ENCODE results near the gene KNSTRN. TPM values are rescaled to one million over a fixed set of nuclear protein-coding genes. Genes with fewer than 3 reads are reported as not detected.

Gene KNSTRN
- total RNA-seq, 5 donors from 2014 or later (not counting 1 experiment from before 2014, with no cell fraction given), result 3.8 to 8.0 (median 6.2) TPM

DNA sequence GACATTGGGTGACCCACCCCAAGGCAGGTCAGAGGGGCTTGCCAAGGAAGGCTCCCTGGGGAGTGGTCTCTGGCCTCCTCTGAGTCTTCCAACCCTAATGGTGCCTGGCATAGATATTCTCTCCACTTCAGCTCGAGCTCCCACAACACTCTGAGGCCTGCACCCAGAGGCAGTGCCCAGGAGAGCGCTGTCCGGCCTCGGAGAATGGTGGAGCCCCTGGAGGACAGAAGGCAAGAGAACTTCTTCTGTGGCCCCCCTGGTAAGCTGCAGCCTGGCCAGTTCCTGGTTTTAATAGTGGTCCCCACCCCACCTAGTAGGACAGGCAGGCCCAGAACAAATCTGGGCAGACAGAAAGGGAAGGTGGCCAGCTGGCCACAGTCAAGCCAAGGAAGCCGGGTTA, 17.5 kb upstream of the KNSTRN start:
- no peaks in the 10 kb centered on the region for H3K27me3 ChIP-seq (replicated peaks in 1 of 2; ENCODE audit: control insufficient read depth in 2 of 2, extremely low read depth in 1 of 2, insufficient read depth in 2 of 2, low read length in 1 of 2)
- Mint-ChIP-seq H3K27ac (no peak overlapping the region), H3K27me3 (no peaks in the 10 kb centered on the region), H3K36me3 (peaks cover 17% of the 10 kb centered on the region), H3K9me3 (no peaks in the 10 kb centered on the region), H3K4me1 (peaks cover 18 to 30% (median 28%) of the 10 kb centered on the region in 3 donors), H3K4me3 (peak overlapping the region in 1 of 3 donors; percentile 87)
- no peak overlapping the region for H3K4me3 ChIP-seq (ENCODE audit: control insufficient read depth in 1 of 2, extremely low read depth in 1 of 2, low read length in 1 of 2)
- peaks cover 8 to 48% of the 10 kb centered on the region in 2 experiments for H3K4me1 ChIP-seq (ENCODE audit: control insufficient read depth in 1 of 2, extremely low read depth in 1 of 2, insufficient read depth in 2 of 2, low read length in 2 of 2)
- no peak overlapping the region for H3K27ac ChIP-seq (ENCODE audit: low read length)
- WGBS (ENCODE audit: insufficient coverage), result 100% methylated on average over 4 of the region's 5 CpGs
- DNase-seq (no peak), ATAC-seq (replicated peaks in 1 of 4) (no peak)
- H3K9me3 ChIP-seq, result no peaks in the 10 kb centered on the region
- CTCF ChIA-PET, result interaction anchor here in 1 of 2 donors (0.9 kb wide), 1 partner anchor 25 kb away, joined by 3 read pairs; no protein-coding TSS in a partner anchor
- POLR2A ChIA-PET, result no interaction called here
- peaks cover 2 to 6% of the 10 kb centered on the region in 2 donors for H3K36me3 ChIP-seq (ENCODE audit: control insufficient read depth in 2 of 2, extremely low read depth in 1 of 2, insufficient read depth in 1 of 2, low read length in 1 of 2)

DNA sequence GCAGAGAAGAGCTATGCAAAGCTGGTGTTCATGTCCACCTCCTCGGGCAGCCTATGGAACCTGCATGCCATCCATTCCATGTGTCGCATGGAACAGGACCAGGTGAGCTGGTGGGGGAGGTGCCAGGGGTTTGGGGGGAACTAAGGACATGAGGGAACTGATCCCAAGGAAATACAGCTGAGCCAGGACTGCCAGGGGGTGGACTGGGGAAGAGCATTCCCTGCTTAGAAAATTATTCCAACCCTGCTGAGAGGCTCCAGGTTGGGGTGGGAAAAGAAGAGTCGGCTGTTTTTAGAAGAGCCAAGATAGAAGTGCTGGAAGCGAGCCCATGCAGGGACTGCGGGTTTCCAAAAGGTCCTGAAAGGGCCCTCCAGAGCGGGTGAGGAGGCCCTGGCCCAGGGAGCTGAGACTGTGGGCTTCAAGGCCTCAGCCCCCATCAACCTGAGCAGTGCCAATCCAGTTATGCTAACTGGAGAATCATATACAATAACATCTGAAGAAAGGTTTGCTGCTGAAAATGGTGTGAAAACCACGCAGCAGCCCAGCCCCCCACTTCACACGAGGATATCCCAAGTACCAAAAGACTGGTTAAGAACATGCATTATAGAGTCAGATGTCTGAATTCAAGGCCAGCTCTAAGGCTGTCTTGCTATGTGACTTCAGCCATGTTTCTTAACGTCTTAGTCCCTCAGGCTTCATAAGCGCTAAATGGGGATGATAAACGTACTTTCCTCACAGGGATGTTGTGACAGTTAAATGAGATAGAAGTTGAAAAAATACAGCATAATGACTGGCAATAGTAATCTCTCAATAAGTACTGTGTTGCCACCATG, 16.7 kb upstream of the KNSTRN start:
- H3K9me3 ChIP-seq, result no peaks in the 10 kb centered on the region
- ChIA-PET POLR2A (no interaction called here), CTCF (interaction anchor here (0.6 to 1.8 kb wide), 5 partner anchors 21 to 342 kb away, joined by 3 to 5 read pairs (median 4); no protein-coding TSS in a partner anchor)
- 91% methylated on average over 7 of the region's 11 CpGs for WGBS (ENCODE audit: insufficient coverage)
- no peaks in the 10 kb centered on the region for H3K9me3 Mint-ChIP-seq
- no peak overlapping the region for H3K27ac ChIP-seq (ENCODE audit: low read length)
- no peaks in the 10 kb centered on the region for H3K27me3 ChIP-seq (replicated peaks in 1 of 2; ENCODE audit: control insufficient read depth in 2 of 2, extremely low read depth in 1 of 2, insufficient read depth in 2 of 2, low read length in 1 of 2)
- H3K27ac Mint-ChIP-seq, result no peak overlapping the region
- DNase-seq (no peak), ATAC-seq (replicated peaks in 1 of 4) (no peak)
- peaks cover 8 to 48% of the 10 kb centered on the region in 2 experiments for H3K4me1 ChIP-seq (ENCODE audit: control insufficient read depth in 1 of 2, extremely low read depth in 1 of 2, insufficient read depth in 2 of 2, low read length in 2 of 2)
- peaks cover 18 to 30% (median 28%) of the 10 kb centered on the region in 3 donors for H3K4me1 Mint-ChIP-seq
- H3K36me3 Mint-ChIP-seq, result peaks cover 15% of the 10 kb centered on the region
- peak overlapping the region in 1 of 3 donors; percentile 87 for H3K4me3 Mint-ChIP-seq
- H3K36me3 ChIP-seq (ENCODE audit: control insufficient read depth in 2 of 2, extremely low read depth in 1 of 2, insufficient read depth in 1 of 2, low read length in 1 of 2), result peaks cover 2 to 6% of the 10 kb centered on the region in 2 donors
- no peaks in the 10 kb centered on the region for H3K27me3 Mint-ChIP-seq
- H3K4me3 ChIP-seq (ENCODE audit: control insufficient read depth in 1 of 2, extremely low read depth in 1 of 2, low read length in 1 of 2), result no peak overlapping the region

DNA sequence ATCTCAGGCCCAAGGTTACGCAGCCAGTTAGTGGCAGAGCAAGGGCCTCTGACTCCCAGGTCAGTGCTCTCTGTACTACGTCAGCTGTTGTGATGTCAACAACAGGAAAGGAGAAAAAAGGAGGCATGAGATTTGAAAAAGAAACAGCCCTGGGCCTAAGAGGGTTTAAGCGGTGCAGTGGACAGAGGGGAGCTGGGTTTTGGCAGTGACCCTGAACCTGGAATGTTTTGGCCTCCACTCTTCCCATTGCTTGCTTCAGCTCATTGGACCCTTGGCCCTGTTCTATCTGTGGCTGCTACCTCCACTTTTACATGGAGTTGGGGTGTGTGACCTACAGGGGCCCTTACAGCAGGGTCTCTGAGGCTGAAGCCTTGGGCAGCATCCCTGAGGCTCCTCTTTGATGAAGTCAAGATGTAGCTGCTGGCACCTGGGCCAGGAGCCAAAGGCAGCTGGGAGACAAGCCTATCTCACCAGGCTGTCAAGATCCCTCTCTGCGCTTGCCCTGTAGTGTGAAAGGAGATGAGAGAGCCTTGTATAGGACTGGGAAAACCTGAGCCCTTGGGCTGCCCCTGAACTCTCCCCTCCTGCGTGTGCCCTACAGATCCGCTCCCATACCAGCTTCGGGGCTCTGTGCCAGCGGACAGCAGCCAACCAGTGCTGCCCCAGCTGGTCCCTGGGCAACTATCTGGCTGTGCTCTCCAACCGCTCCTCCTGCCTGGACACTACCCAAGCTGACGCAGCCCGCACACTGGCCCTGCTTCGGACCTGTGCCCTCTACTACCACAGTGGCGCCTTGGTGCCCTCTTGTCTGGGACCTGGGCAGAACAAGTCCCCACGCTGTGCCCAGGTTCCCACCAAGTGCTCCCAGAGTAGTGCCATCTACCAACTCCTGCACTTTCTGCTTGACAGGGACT, 15.8 kb upstream of the KNSTRN start:
- DNase-seq (no peak), ATAC-seq (replicated peaks in 1 of 4) (no peak)
- ChIA-PET CTCF (interaction anchor here (0.7 to 1.8 kb wide), 3 partner anchors 22 to 343 kb away, joined by 3 to 4 read pairs (median 4); no protein-coding TSS in a partner anchor), POLR2A (no interaction called here)
- Histone ChIP-seq H3K27ac (ENCODE audit: low read length) (no peak overlapping the region), H3K4me3 (ENCODE audit: control insufficient read depth in 1 of 2, extremely low read depth in 1 of 2, low read length in 1 of 2) (peak overlapping the region; percentile 68 to 75), H3K36me3 (ENCODE audit: control insufficient read depth in 2 of 2, extremely low read depth in 1 of 2, insufficient read depth in 1 of 2, low read length in 1 of 2) (peaks cover 2 to 6% of the 10 kb centered on the region in 2 donors), H3K9me3 (no peaks in the 10 kb centered on the region), H3K4me1 (ENCODE audit: control insufficient read depth in 1 of 2, extremely low read depth in 1 of 2, insufficient read depth in 2 of 2, low read length in 2 of 2) (peaks cover 8 to 48% of the 10 kb centered on the region in 2 experiments), H3K27me3 (replicated peaks in 1 of 2; ENCODE audit: control insufficient read depth in 2 of 2, extremely low read depth in 1 of 2, insufficient read depth in 2 of 2, low read length in 1 of 2) (no peaks in the 10 kb centered on the region)
- Mint-ChIP-seq H3K27me3 (no peaks in the 10 kb centered on the region), H3K27ac (peak overlapping the region in 1 of 2 donors; percentile 60), H3K9me3 (no peaks in the 10 kb centered on the region), H3K36me3 (peaks cover 8% of the 10 kb centered on the region), H3K4me3 (peak overlapping the region; percentile 79 to 87 (median 82)), H3K4me1 (peaks cover 18 to 30% (median 28%) of the 10 kb centered on the region in 3 donors)
- 98% methylated on average over 12 of the region's 14 CpGs for WGBS (ENCODE audit: insufficient coverage)

DNA sequence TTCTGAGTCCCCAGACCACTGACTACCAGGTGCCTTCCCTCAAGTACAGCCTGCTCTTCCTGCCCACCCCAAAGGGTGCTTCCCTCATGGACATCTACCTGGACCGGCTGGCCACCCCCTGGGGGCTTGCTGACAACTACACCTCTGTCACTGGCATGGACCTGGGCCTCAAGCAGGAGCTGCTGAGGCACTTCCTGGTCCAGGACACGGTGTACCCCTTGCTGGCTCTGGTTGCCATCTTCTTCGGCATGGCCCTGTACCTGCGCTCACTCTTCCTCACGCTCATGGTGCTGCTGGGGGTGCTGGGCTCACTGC, 15.2 kb upstream of the KNSTRN start:
- H3K4me3 Mint-ChIP-seq, result peak overlapping the region; percentile 79 to 87 (median 82)
- no peaks in the 10 kb centered on the region for H3K9me3 Mint-ChIP-seq
- peak overlapping the region; percentile 43 for H3K27ac ChIP-seq (ENCODE audit: low read length)
- H3K4me1 ChIP-seq (ENCODE audit: control insufficient read depth in 1 of 2, extremely low read depth in 1 of 2, insufficient read depth in 2 of 2, low read length in 2 of 2), result peaks cover 8 to 48% of the 10 kb centered on the region in 2 experiments
- H3K36me3 Mint-ChIP-seq, result peaks cover 4% of the 10 kb centered on the region
- no peaks in the 10 kb centered on the region for H3K27me3 ChIP-seq (replicated peaks in 1 of 2; ENCODE audit: control insufficient read depth in 2 of 2, extremely low read depth in 1 of 2, insufficient read depth in 2 of 2, low read length in 1 of 2)
- ATAC-seq (replicated peaks in 1 of 4) (no peak), DNase-seq (peak in 1 of 35 experiments; percentile 11)
- H3K9me3 ChIP-seq, result no peaks in the 10 kb centered on the region
- H3K4me3 ChIP-seq (ENCODE audit: control insufficient read depth in 1 of 2, extremely low read depth in 1 of 2, low read length in 1 of 2), result peak overlapping the region; percentile 68 to 75
- POLR2A ChIA-PET, result no interaction called here
- peaks cover 16 to 30% (median 28%) of the 10 kb centered on the region in 3 donors for H3K4me1 Mint-ChIP-seq
- no peaks in the 10 kb centered on the region for H3K27me3 Mint-ChIP-seq
- CTCF ChIA-PET, result interaction anchor here in 1 of 2 donors (1.8 kb wide), 1 partner anchor 23 kb away, joined by 4 read pairs; no protein-coding TSS in a partner anchor
- peaks cover under 1% of the 10 kb centered on the region in 2 donors for H3K36me3 ChIP-seq (ENCODE audit: control insufficient read depth in 2 of 2, extremely low read depth in 1 of 2, insufficient read depth in 1 of 2, low read length in 1 of 2)
- 38% methylated on average over 4 of the region's 5 CpGs for WGBS (ENCODE audit: insufficient coverage)
- peak overlapping the region; percentile 60 to 92 for H3K27ac Mint-ChIP-seq

DNA sequence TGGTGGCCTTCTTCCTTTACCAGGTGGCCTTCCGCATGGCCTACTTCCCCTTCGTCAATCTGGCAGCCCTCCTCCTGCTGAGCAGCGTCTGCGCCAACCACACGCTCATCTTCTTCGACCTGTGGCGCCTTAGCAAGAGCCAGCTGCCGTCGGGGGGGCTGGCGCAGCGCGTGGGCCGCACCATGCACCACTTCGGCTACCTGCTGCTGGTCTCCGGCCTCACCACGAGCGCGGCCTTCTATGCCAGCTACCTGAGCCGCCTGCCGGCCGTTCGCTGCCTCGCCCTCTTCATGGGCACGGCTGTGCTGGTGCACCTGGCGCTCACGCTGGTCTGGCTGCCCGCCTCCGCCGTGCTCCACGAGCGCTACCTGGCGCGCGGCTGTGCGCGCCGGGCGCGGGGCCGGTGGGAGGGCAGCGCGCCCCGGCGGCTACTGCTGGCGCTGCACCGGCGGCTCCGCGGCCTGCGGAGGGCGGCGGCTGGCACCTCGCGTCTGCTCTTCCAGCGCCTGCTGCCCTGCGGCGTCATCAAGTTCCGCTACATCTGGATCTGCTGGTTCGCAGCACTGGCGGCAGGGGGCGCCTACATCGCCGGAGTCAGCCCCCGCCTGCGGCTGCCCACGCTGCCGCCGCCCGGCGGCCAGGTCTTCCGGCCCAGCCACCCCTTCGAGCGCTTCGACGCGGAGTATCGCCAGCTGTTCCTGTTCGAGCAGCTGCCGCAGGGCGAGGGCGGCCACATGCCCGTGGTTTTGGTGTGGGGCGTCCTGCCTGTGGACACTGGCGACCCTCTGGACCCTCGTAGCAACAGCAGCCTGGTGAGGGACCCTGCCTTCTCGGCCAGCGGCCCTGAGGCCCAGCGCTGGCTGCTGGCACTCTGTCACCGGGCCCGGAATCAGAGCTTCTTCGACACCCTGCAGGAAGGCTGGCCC, 14.6 kb upstream of the KNSTRN start:
- Histone ChIP-seq H3K4me3 (ENCODE audit: control insufficient read depth in 1 of 2, extremely low read depth in 1 of 2, low read length in 1 of 2) (peak overlapping the region; percentile 68 to 75), H3K9me3 (no peaks in the 10 kb centered on the region), H3K4me1 (ENCODE audit: control insufficient read depth in 1 of 2, extremely low read depth in 1 of 2, insufficient read depth in 2 of 2, low read length in 2 of 2) (peaks cover 8 to 48% of the 10 kb centered on the region in 2 experiments), H3K27ac (ENCODE audit: low read length) (peak overlapping the region; percentile 45), H3K36me3 (ENCODE audit: control insufficient read depth in 2 of 2, extremely low read depth in 1 of 2, insufficient read depth in 1 of 2, low read length in 1 of 2) (no peaks in the 10 kb centered on the region), H3K27me3 (replicated peaks in 1 of 2; ENCODE audit: control insufficient read depth in 2 of 2, extremely low read depth in 1 of 2, insufficient read depth in 2 of 2, low read length in 1 of 2) (no peaks in the 10 kb centered on the region)
- WGBS (ENCODE audit: insufficient coverage), result 5% methylated on average over 89 of the region's 91 CpGs
- Mint-ChIP-seq H3K4me1 (peaks cover 11 to 26% (median 25%) of the 10 kb centered on the region in 3 donors), H3K4me3 (peak overlapping the region; percentile 79 to 87 (median 82)), H3K27ac (peak overlapping the region; percentile 60 to 92), H3K27me3 (no peaks in the 10 kb centered on the region), H3K36me3 (no peaks in the 10 kb centered on the region), H3K9me3 (no peaks in the 10 kb centered on the region)
- POLR2A ChIA-PET, result interaction anchor here in 1 of 2 donors (0.7 kb wide), 1 partner anchor 15 kb away, joined by 3 read pairs; no protein-coding TSS in a partner anchor
- peak; percentile 94 to 97 (median 96) for ATAC-seq (replicated peaks in 1 of 4)
- CTCF ChIA-PET, result interaction anchor here (0.8 to 1.0 kb wide), 3 partner anchors 10 to 50 kb away, joined by 3 read pairs; no protein-coding TSS in a partner anchor
- peak; percentile 61 to 95 (median 84) for DNase-seq
